HG03175 (cell line): Measurements from ENCODE around the gene DLG2.
A peak's percentile ranks its signal among the peaks of the same experiment; 100 is the strongest.

Source experiments
- ATAC-seq: cut with Tn5 transposase; IDR thresholded peaks from one replicate; pipeline ENCODE4 v1.9.1; 2021; ENCODE audit warnings: mild to moderate bottlenecking, moderate library complexity; ENCODE audit not compliant: unreplicated experiment

DLG2 gene

GRCh38 chr11:83723999-83724398 is 1903.1 kb downstream of the DLG2 start:
- peak; percentile 54 for ATAC-seq

GRCh38 chr11:83722392-83723119 is 1904.6 kb downstream of the DLG2 start:
- ATAC-seq, result no peak

- ATAC-seq, result no peak
These were observed 1905.9 kb downstream of the DLG2 start for GRCh38 chr11:83721263-83721662.

GRCh38 chr11:83720675-83721074 is 1906.5 kb downstream of the DLG2 start:
- ATAC-seq, result no peak

GRCh38 chr11:83717537-83717936 is 1909.6 kb downstream of the DLG2 start:
- ATAC-seq, result no peak

GRCh38 chr11:83715927-83716535 is 1911.1 kb downstream of the DLG2 start:
- ATAC-seq, result no peak

- ATAC-seq, result no peak
These were observed 1913.4 kb downstream of the DLG2 start for GRCh38 chr11:83713708-83714107.

- no peak for ATAC-seq
These were observed 1916.0 kb downstream of the DLG2 start for GRCh38 chr11:83711106-83711527.

GRCh38 chr11:83709434-83709833 is 1917.7 kb downstream of the DLG2 start:
- ATAC-seq, result no peak

GRCh38 chr11:83706566-83706965 is 1920.6 kb downstream of the DLG2 start:
- ATAC-seq, result no peak

GRCh38 chr11:83702796-83703195 is 1924.3 kb downstream of the DLG2 start:
- ATAC-seq, result no peak

- ATAC-seq, result no peak
These were observed 1929.6 kb downstream of the DLG2 start for GRCh38 chr11:83697518-83697917.

GRCh38 chr11:83695046-83695445 is 1932.1 kb downstream of the DLG2 start:
- no peak for ATAC-seq

GRCh38 chr11:83694191-83694910 is 1932.8 kb downstream of the DLG2 start:
- ATAC-seq, result no peak

- ATAC-seq, result no peak
These were observed 1933.7 kb downstream of the DLG2 start for GRCh38 chr11:83693306-83693992.

- no peak for ATAC-seq
These were observed 1934.5 kb downstream of the DLG2 start for GRCh38 chr11:83692675-83693074.

GRCh38 chr11:83691451-83691950 is 1935.6 kb downstream of the DLG2 start:
- ATAC-seq, result no peak

- no peak for ATAC-seq
These were observed 1937.9 kb downstream of the DLG2 start for GRCh38 chr11:83689144-83689780.

GRCh38 chr11:83687787-83688186 is 1939.4 kb downstream of the DLG2 start:
- no peak for ATAC-seq

- no peak for ATAC-seq
These were observed 1941.4 kb downstream of the DLG2 start for GRCh38 chr11:83685730-83686129.

- ATAC-seq, result no peak
These were observed 1943.1 kb downstream of the DLG2 start for GRCh38 chr11:83684071-83684470.
